Measurements from ENCODE around the gene CD82.

GRCh38 chr11:44596525-44597276, 31.2 kb downstream of the CD82 start:
- no peak for TF ChIP-seq EZH2 (IDR thresholded peaks at IDR 0.05; ENCODE audit: borderline replicate concordance, insufficient read depth, low read depth, low read length, poor library complexity, severe bottlenecking)
- TF ChIP-seq, protein P1, sequence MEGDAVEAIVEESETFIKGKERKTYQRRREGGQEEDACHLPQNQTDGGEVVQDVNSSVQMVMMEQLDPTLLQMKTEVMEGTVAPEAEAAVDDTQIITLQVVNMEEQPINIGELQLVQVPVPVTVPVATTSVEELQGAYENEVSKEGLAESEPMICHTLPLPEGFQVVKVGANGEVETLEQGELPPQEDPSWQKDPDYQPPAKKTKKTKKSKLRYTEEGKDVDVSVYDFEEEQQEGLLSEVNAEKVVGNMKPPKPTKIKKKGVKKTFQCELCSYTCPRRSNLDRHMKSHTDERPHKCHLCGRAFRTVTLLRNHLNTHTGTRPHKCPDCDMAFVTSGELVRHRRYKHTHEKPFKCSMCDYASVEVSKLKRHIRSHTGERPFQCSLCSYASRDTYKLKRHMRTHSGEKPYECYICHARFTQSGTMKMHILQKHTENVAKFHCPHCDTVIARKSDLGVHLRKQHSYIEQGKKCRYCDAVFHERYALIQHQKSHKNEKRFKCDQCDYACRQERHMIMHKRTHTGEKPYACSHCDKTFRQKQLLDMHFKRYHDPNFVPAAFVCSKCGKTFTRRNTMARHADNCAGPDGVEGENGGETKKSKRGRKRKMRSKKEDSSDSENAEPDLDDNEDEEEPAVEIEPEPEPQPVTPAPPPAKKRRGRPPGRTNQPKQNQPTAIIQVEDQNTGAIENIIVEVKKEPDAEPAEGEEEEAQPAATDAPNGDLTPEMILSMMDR (IDR thresholded peaks at IDR 0.05), result no peak
